OCI-LY1 (cell line): ENCODE results near the gene CLEC20A.

Source experiments
- EZH2 ChIP-seq: fragments of 200-600 bp; sonication (generic), shearing (Covaris generic); IDR thresholded peaks from 2 replicates; pipeline ENCODE4 v1.8.0; 2017; ENCODE audit warnings: borderline replicate concordance, mixed run types, mild to moderate bottlenecking, antibody characterized with exemption, low read length, moderate library complexity, mixed read lengths
- TF ChIP-seq, protein P1 (sequence below): fragments of 200-600 bp; sonication (generic), shearing (Covaris generic); IDR thresholded peaks from 2 replicates; pipeline ENCODE4 v1.5.1; 2017; ENCODE audit warnings: mild to moderate bottlenecking, antibody characterized with exemption, low read length, moderate library complexity, mixed read lengths

- TF ChIP-seq, protein P1, sequence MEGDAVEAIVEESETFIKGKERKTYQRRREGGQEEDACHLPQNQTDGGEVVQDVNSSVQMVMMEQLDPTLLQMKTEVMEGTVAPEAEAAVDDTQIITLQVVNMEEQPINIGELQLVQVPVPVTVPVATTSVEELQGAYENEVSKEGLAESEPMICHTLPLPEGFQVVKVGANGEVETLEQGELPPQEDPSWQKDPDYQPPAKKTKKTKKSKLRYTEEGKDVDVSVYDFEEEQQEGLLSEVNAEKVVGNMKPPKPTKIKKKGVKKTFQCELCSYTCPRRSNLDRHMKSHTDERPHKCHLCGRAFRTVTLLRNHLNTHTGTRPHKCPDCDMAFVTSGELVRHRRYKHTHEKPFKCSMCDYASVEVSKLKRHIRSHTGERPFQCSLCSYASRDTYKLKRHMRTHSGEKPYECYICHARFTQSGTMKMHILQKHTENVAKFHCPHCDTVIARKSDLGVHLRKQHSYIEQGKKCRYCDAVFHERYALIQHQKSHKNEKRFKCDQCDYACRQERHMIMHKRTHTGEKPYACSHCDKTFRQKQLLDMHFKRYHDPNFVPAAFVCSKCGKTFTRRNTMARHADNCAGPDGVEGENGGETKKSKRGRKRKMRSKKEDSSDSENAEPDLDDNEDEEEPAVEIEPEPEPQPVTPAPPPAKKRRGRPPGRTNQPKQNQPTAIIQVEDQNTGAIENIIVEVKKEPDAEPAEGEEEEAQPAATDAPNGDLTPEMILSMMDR: no peak
- no peak for TF ChIP-seq EZH2
Measured at GRCh38 chr1:178528228-178528952, 31.6 kb upstream of the CLEC20A start.
